HL-60 (cell line): ENCODE data around the gene TH.

Source experiments
- DNase-seq, 2 experiments: peaks; one replicate each; pipeline ENCODE4 v3.0.0-alpha.2; 2010 to 2020; ENCODE audit warnings: low read depth in 1 of 2, low spot score in 1 of 2
- H3K27ac ChIP-seq: fragments of 250-450 bp; sonication (Bioruptor Pico); replicated peaks from 2 replicates; pipeline ENCODE4 v1.5.1; 2020; ENCODE audit warnings: mild to moderate bottlenecking, moderate library complexity
- H3K27me3 ChIP-seq: fragments of 250-450 bp; sonication (Bioruptor Pico); 2 replicates; pipeline ENCODE4 v1.5.1; 2021; ENCODE audit warnings: mild to moderate bottlenecking, moderate library complexity; ENCODE audit not compliant: insufficient read depth, poor library complexity, severe bottlenecking
- H3K4me3 ChIP-seq: replicated peaks from 2 replicates; pipeline ENCODE4 v1.5.1; 2011; ENCODE audit warnings: mild to moderate bottlenecking, control low read depth, low read length; ENCODE audit not compliant: insufficient read depth
- CTCF ChIP-seq: IDR thresholded peaks from one replicate; pipeline ENCODE4 v1.5.1; 2011; ENCODE audit warnings: low read length, control low read depth, inconsistent platforms; ENCODE audit not compliant: insufficient read depth
- GABPA ChIP-seq: IDR thresholded peaks from 2 replicates; pipeline ENCODE4 v1.6.1; 2012; ENCODE audit warnings: low read depth
- POLR2AphosphoS5 ChIP-seq: IDR thresholded peaks from 2 replicates; pipeline ENCODE4 v1.6.1; 2012; ENCODE audit warnings: low read depth
- REST ChIP-seq: IDR thresholded peaks from 2 replicates; pipeline ENCODE4 v1.6.1; 2012; ENCODE audit warnings: low read depth; ENCODE audit not compliant: insufficient replicate concordance
- SPI1 ChIP-seq: IDR thresholded peaks from 2 replicates; pipeline ENCODE4 v1.6.1; 2012; ENCODE audit warnings: low read depth, mild to moderate bottlenecking, borderline replicate concordance

Gene TH

GRCh38 chr11:2132874-2133240, 38.8 kb downstream of the TH start:
- Histone ChIP-seq H3K4me3 (no peak overlapping the region), H3K27ac (no peak overlapping the region), H3K27me3 (peaks cover 50% of the 10 kb centered on the region)
- no peak for TF ChIP-seq GABPA
- no peak for TF ChIP-seq CTCF
- TF ChIP-seq SPI1 = no peak
- no peak for TF ChIP-seq POLR2AphosphoS5
- TF ChIP-seq REST = no peak
- DNase-seq = no peak

GRCh38 chr11:2132246-2132645, 39.4 kb downstream of the TH start:
- no peak overlapping the region for H3K27ac ChIP-seq
- H3K4me3 ChIP-seq = no peak overlapping the region
- DNase-seq = no peak
- peaks cover 44% of the 10 kb centered on the region for H3K27me3 ChIP-seq
- TF ChIP-seq GABPA (no peak), REST (no peak)

- no peak for TF ChIP-seq POLR2AphosphoS5
- TF ChIP-seq GABPA = no peak
- TF ChIP-seq SPI1 = no peak
- no peak for TF ChIP-seq CTCF
- TF ChIP-seq REST = no peak
- peaks cover 38% of the 10 kb centered on the region for H3K27me3 ChIP-seq
- no peak overlapping the region for H3K4me3 ChIP-seq
- H3K27ac ChIP-seq = no peak overlapping the region
- no peak for DNase-seq
Measured at GRCh38 chr11:2131371-2132236, 40.0 kb downstream of the TH start.
